GM21447 (cell line): Measurements from ENCODE around the gene TREM1.
"Not testable (repeated sequence)": the region's sequence is repeated elsewhere in the genome, so short reads cannot be mapped to it uniquely, and the experiment has no call there.

Experiments
- ATAC-seq: cut with Tn5 transposase; IDR thresholded peaks from one replicate; pipeline ENCODE4 v1.9.1; 2021; ENCODE audit not compliant: unreplicated experiment

TREM1 gene

GRCh38 chr6:41262401-41262800, 24.1 kb downstream of the TREM1 start:
- no peak for ATAC-seq

GRCh38 chr6:41258196-41258493, 28.3 kb downstream of the TREM1 start:
- ATAC-seq, result no peak

GRCh38 chr6:41257369-41258195, 28.9 kb downstream of the TREM1 start:
- no peak for ATAC-seq

- peak; percentile 77 for ATAC-seq
These were observed 30.1 kb downstream of the TREM1 start for GRCh38 chr6:41256383-41256782.

- peak; percentile 39 for ATAC-seq
These were observed 30.7 kb downstream of the TREM1 start for GRCh38 chr6:41255638-41256246.

- ATAC-seq, result no peak
These were observed 31.4 kb downstream of the TREM1 start for GRCh38 chr6:41255110-41255509.

- ATAC-seq, result no peak
These were observed 33.9 kb downstream of the TREM1 start for GRCh38 chr6:41252401-41253169.

GRCh38 chr6:41247882-41248705, 38.4 kb downstream of the TREM1 start:
- ATAC-seq, result no peak

- no peak for ATAC-seq
These were observed 39.1 kb downstream of the TREM1 start for GRCh38 chr6:41247288-41247865.

GRCh38 chr6:41246529-41246928, 40.0 kb downstream of the TREM1 start:
- ATAC-seq, result not testable (repeated sequence)

GRCh38 chr6:41239467-41240159, 46.9 kb downstream of the TREM1 start:
- no peak for ATAC-seq

- ATAC-seq, result no peak
These were observed 49.4 kb downstream of the TREM1 start for GRCh38 chr6:41237128-41237527.

GRCh38 chr6:41236276-41236675, 50.2 kb downstream of the TREM1 start:
- no peak for ATAC-seq

- no peak for ATAC-seq
These were observed 53.8 kb downstream of the TREM1 start for GRCh38 chr6:41232667-41233066.

GRCh38 chr6:41231246-41231645, 55.2 kb downstream of the TREM1 start:
- ATAC-seq, result no peak

- ATAC-seq, result no peak
These were observed 56.8 kb downstream of the TREM1 start for GRCh38 chr6:41229721-41230120.

GRCh38 chr6:41228616-41229015, 57.9 kb downstream of the TREM1 start:
- ATAC-seq, result no peak

- ATAC-seq, result no peak
These were observed 58.4 kb downstream of the TREM1 start, which contains the start of gene TREML4 for GRCh38 chr6:41228096-41228495. TREML4 (plus strand) TSS chr6:41228349; CDS start chr6:41228428, 79 bp downstream.

GRCh38 chr6:41226752-41227151, 59.7 kb downstream of the TREM1 start:
- ATAC-seq, result no peak

GRCh38 chr6:41224800-41225199, 61.7 kb downstream of the TREM1 start:
- no peak for ATAC-seq
